Hepatic stellate cell (primary cell): Measurements from ENCODE around the gene GAS2L1.

Source experiments
- DNase-seq: peaks from one replicate; pipeline ENCODE4 v3.0.0; 2011; ENCODE audit warnings: low spot score

The GAS2L1 gene

GRCh38 chr22:29328055-29328454, 21.6 kb downstream of the GAS2L1 start:
- DNase-seq = no peak

GRCh38 chr22:29328566-29329500, 22.4 kb downstream of the GAS2L1 start:
- no peak for DNase-seq

GRCh38 chr22:29329581-29329980, 23.1 kb downstream of the GAS2L1 start:
- no peak for DNase-seq

GRCh38 chr22:29330291-29330690, 23.8 kb downstream of the GAS2L1 start:
- no peak for DNase-seq

- DNase-seq = no peak
These were observed 24.3 kb downstream of the GAS2L1 start for GRCh38 chr22:29330753-29331152.

- DNase-seq = no peak
These were observed 24.8 kb downstream of the GAS2L1 start for GRCh38 chr22:29331213-29331612.

- DNase-seq = no peak
These were observed 25.3 kb downstream of the GAS2L1 start for GRCh38 chr22:29331658-29332300.

GRCh38 chr22:29332886-29333496, 26.5 kb downstream of the GAS2L1 start:
- no peak for DNase-seq

GRCh38 chr22:29334148-29334547, 27.7 kb downstream of the GAS2L1 start:
- DNase-seq = no peak

- DNase-seq = no peak
These were observed 28.4 kb downstream of the GAS2L1 start for GRCh38 chr22:29334696-29335344.

GRCh38 chr22:29335656-29336055, 29.2 kb downstream of the GAS2L1 start:
- no peak for DNase-seq

- no peak for DNase-seq
These were observed 30.5 kb downstream of the GAS2L1 start for GRCh38 chr22:29336751-29337490.

GRCh38 chr22:29337631-29338284, 31.3 kb downstream of the GAS2L1 start:
- DNase-seq = no peak

GRCh38 chr22:29338398-29338797, 31.9 kb downstream of the GAS2L1 start:
- DNase-seq = no peak

- DNase-seq = no peak
These were observed 33.2 kb downstream of the GAS2L1 start for GRCh38 chr22:29339381-29340235.

- DNase-seq = no peak
These were observed 34.1 kb downstream of the GAS2L1 start for GRCh38 chr22:29340566-29340965.

- no peak for DNase-seq
These were observed 34.8 kb downstream of the GAS2L1 start for GRCh38 chr22:29341056-29341848.

GRCh38 chr22:29341849-29342127, 35.3 kb downstream of the GAS2L1 start:
- DNase-seq = no peak

GRCh38 chr22:29342177-29342576, 35.7 kb downstream of the GAS2L1 start:
- DNase-seq = no peak
